Stimulated activated naive B cell treated with anti-CD40 and anti-IgM and Interleukin-4, amounts not matched to agents 10 μg/mL and 1 μg/mL and 100 μg/mL, for 72 hours (primary cell): ENCODE results near the gene L2HGDH.
A peak's percentile ranks its signal among the peaks of the same experiment; 100 is the strongest.
"Not testable (repeated sequence)": the region's sequence is repeated elsewhere in the genome, so short reads cannot be mapped to it uniquely, and the experiment has no call there.

Experiments
- ATAC-seq, 2 donors: fragments of 150-1000 bp; cut with Tn5 transposase; replicated peaks; 2 replicates each; pipeline ENCODE4 v1.10.0; 2021; ENCODE audit warnings: moderate library complexity in 1 of 2
- DNase-seq: peaks from one replicate; pipeline ENCODE4 v3.0.0; 2021
- H3K27ac Mint-ChIP-seq: one replicate; pipeline ENCODE4 v1.8.0; 2022; ENCODE audit warnings: mild to moderate bottlenecking, mixed read lengths
- H3K27me3 Mint-ChIP-seq, 2 donors: one replicate each; pipeline ENCODE4 v1.8.0; 2022; ENCODE audit warnings: mixed read lengths in 2 of 2
- H3K36me3 Mint-ChIP-seq, 2 donors: one replicate each; pipeline ENCODE4 v1.8.0; 2022; ENCODE audit warnings: mixed read lengths in 2 of 2, mild to moderate bottlenecking in 1 of 2
- H3K4me1 Mint-ChIP-seq, 2 donors: one replicate each; pipeline ENCODE4 v1.8.0; 2022; ENCODE audit warnings: mixed read lengths in 2 of 2, mild to moderate bottlenecking in 1 of 2
- H3K4me3 Mint-ChIP-seq, 2 donors: one replicate each; pipeline ENCODE4 v1.8.0; 2022; ENCODE audit warnings: mild to moderate bottlenecking in 2 of 2, mixed read lengths in 2 of 2, moderate library complexity in 1 of 2
- H3K9me3 Mint-ChIP-seq, 2 donors: one replicate each; pipeline ENCODE4 v1.8.0; 2022; ENCODE audit warnings: mixed read lengths in 2 of 2, mild to moderate bottlenecking in 1 of 2

L2HGDH gene

DNA sequence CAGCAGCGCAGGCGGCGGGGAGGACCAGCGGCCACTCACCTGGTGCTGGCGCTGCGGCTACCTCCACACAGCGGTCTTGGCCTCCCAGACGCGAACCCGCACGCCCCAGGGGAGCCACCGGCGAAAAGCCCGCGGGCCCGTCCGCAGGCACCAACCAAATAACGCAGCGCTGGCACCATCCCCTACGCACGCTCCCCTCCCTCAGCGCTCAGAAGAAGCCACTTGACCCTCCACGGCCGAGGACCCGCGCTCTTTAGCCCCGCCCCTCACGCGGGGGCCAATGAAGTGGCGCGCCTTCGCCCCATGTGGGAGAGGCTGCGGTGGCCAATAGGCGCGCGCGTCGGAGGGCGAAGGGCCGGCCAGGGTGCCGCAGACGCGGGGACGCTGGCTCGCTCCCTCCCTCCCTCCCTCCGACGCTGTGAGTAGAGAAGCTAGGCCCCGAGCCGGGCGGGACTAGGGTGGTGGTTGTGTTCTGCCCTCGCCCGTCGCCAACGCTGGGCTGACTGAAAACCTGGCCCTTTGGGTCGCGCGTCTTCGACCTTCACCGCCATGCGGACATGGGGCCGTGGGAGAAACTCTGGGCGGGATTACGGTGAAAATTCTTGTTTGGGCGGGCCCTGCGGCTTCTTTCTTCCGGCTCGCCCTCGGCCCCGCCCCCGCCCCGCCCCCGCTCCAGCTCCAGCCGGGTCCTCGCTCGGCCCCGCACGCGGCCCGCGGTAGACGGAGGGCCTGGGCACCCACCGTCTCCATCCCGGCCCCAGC, at the start of gene L2HGDH, which contains the start of gene DMAC2L:
TSS of gene L2HGDH (minus strand) at position 258 of the 762 bp plus-strand sequence. CDS start at position 179, 79 bp downstream.
TSS of gene DMAC2L (plus strand) at position 353 of the 762 bp plus-strand sequence. CDS start 9,164 bp downstream, outside the sequence.
- Mint-ChIP-seq H3K36me3 (peaks cover 25 to 26% of the 10 kb centered on the region in 2 donors), H3K27ac (peak within 1 kb of the TSS; percentile 96), H3K4me1 (peaks cover 10 to 30% of the 10 kb centered on the region in 2 donors), H3K27me3 (no peaks in the 10 kb centered on the region), H3K4me3 (peak within 1 kb of the TSS; percentile 92 to 97), H3K9me3 (peaks cover 0 to 4% of the 10 kb centered on the region in 2 donors)
- peak; percentile 93 to 94 for ATAC-seq
- DNase-seq, result peak; percentile 93

DNA sequence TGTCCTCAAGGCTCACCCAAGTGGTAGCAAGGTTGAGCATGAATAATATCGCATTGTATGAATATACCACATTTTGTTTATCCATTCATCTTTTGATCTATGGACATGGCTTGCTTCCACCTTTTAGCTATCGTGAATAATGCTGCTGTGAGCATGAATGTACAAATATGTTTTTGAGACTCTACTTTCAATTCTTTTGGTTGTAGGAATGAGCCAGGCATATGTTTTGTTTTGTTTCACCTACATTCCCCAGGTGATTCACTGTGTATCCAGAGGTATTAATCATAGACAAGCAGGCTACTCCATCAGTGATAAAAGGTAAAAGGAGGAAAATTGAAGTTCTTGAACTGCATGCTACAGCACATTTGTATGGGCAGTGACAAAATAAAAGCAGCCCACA, 48.8 kb upstream of the L2HGDH start:
- Mint-ChIP-seq H3K9me3 (peaks cover 0 to 4% of the 10 kb centered on the region in 2 donors), H3K27ac (no peak overlapping the region)

DNA sequence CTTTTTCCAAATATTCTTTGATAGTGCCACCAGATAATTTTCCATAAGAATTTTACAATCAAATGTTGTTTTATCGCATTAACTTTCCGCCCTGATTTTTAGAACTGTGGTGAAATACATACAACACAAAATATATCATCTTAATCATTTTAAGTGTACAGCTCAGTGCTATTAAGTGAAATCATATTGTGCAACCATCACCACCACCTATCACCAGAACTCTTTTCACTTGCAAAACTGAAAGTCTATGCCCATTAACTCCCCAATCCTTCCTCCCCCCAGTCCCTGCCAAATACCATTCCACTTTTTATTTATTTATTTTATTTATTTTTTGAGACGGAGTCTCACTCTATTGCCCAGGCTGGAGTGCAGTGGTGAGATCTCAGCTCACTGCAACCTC, 48.1 kb upstream of the L2HGDH start:
- Mint-ChIP-seq H3K4me3 (no peak overlapping the region), H3K4me1 (peaks cover 15 to 17% of the 10 kb centered on the region in 2 donors), H3K27ac (no peak overlapping the region), H3K9me3 (peaks cover 0 to 4% of the 10 kb centered on the region in 2 donors), H3K27me3 (no peaks in the 10 kb centered on the region), H3K36me3 (peaks cover 33 to 36% of the 10 kb centered on the region in 2 donors)
- DNase-seq (no peak), ATAC-seq (no peak)

More for the DNA sequence above, 48.8 kb upstream of the L2HGDH start:
- Mint-ChIP-seq H3K4me3 (no peak overlapping the region), H3K27me3 (no peaks in the 10 kb centered on the region), H3K36me3 (peaks cover 29 to 31% of the 10 kb centered on the region in 2 donors), H3K4me1 (peaks cover 15 to 17% of the 10 kb centered on the region in 2 donors)
- DNase-seq, result no peak
- no peak for ATAC-seq

DNA sequence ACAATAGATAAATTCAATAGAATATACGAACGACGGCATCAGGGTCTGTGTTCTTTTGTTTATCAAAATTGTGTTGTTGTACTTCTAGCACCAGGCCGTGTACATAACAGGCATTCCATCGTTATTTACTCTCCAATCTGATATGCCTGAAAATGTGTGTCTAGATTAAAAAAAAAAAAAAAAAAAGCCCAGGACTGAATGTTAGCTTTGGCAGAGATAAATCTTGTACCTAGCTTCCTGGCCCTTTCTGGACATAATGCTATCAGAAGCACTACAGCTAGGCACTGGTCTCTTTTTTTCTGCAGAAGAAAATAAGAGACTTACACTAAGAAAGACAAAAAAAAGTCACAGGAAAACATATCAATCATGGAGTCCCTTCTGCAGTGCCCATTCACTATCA, 47.6 kb upstream of the L2HGDH start:
- H3K9me3 Mint-ChIP-seq, result peaks cover 0 to 4% of the 10 kb centered on the region in 2 donors
- peaks cover 33 to 36% of the 10 kb centered on the region in 2 donors for H3K36me3 Mint-ChIP-seq
- no peak overlapping the region for H3K27ac Mint-ChIP-seq
- no peak for ATAC-seq
- no peak for DNase-seq
- H3K4me3 Mint-ChIP-seq, result no peak overlapping the region
- no peaks in the 10 kb centered on the region for H3K27me3 Mint-ChIP-seq
- peaks cover 15 to 17% of the 10 kb centered on the region in 2 donors for H3K4me1 Mint-ChIP-seq

DNA sequence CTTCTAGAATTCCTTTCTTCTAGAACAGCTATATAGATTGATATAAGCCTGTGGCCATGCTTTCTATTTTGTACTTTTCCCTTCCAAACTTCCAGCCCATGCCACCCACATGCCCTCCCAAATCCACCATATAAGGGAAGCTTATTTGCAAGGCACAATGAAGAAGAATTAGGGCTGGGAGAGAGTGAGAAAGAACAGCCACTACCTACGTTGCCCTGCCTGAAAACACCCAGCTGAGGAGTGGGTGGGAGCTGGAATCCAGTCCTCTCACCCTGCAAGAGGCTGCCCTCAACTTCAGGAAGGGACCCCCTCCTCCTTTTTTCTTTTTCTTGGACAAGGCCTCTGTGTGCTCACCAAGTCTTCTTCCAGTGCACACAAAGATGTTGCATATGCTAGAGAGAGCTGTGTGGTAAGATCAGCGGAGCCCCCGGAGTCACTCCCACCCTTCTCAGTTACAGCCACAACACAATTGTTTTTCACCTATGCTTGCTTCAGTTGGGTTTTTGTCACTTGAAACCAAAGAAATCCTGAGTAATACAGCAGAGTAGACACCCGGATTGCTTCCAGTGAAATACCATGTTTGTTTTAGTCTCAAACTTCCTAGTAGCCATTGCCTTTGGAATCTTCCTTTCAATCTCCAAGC, 45.8 kb upstream of the L2HGDH start:
- Mint-ChIP-seq H3K36me3 (peaks cover 35 to 39% of the 10 kb centered on the region in 2 donors), H3K9me3 (peaks cover 0 to 4% of the 10 kb centered on the region in 2 donors), H3K27me3 (no peaks in the 10 kb centered on the region), H3K4me3 (no peak overlapping the region), H3K27ac (peak overlapping the region; percentile 43), H3K4me1 (peaks cover 5 to 7% of the 10 kb centered on the region in 2 donors)
- ATAC-seq, result no peak
- DNase-seq, result no peak

DNA sequence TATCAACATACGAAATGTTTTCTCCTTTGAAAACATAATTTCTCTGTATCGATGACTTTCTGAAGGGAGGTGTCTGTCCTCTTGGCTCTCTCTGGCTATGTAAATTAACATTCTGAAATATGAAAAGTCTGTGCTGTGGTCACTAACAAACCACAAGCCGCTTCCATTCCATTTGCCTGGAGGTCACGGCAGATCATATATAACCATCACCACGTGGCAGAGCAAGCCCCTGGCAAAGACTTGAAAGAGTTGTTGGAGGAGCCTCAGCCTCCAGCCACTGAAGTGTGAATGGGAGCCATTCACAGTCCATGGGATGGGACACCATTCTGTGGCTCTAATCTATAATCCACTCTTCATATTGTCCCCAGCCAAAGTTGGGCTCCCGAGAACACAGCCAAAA, 45.1 kb upstream of the L2HGDH start:
- H3K9me3 Mint-ChIP-seq, result no peaks in the 10 kb centered on the region
- ATAC-seq (no peak), DNase-seq (no peak)
- no peak overlapping the region for H3K27ac Mint-ChIP-seq
- H3K36me3 Mint-ChIP-seq, result peaks cover 31 to 33% of the 10 kb centered on the region in 2 donors
- H3K4me1 Mint-ChIP-seq, result peaks cover 1 to 4% of the 10 kb centered on the region in 2 donors
- H3K27me3 Mint-ChIP-seq, result no peaks in the 10 kb centered on the region
- no peak overlapping the region for H3K4me3 Mint-ChIP-seq

DNA sequence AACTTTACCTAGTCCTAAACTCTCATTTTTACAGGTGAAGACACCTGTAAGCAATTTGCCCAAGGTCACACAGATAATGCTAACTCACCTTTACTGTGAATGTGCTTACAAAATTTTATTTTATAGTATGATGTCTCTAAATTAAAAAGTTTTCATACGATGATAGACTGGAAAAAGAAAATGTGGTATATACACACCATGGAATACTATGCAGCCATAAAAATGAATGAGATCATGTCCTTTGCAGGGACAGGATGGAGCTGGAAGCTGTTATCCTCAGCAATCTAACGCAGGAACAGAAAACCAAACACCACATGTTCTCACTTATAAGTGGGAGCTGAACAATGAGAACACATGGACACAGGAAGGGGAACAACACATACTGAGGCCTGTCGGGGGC, 44.3 kb upstream of the L2HGDH start:
- not testable (repeated sequence) for H3K4me1 Mint-ChIP-seq, DNase-seq, H3K27ac Mint-ChIP-seq, H3K27me3 Mint-ChIP-seq, H3K9me3 Mint-ChIP-seq, ATAC-seq, H3K4me3 Mint-ChIP-seq
- H3K36me3 Mint-ChIP-seq, result peaks cover 31 to 33% of the 10 kb centered on the region in 2 donors

DNA sequence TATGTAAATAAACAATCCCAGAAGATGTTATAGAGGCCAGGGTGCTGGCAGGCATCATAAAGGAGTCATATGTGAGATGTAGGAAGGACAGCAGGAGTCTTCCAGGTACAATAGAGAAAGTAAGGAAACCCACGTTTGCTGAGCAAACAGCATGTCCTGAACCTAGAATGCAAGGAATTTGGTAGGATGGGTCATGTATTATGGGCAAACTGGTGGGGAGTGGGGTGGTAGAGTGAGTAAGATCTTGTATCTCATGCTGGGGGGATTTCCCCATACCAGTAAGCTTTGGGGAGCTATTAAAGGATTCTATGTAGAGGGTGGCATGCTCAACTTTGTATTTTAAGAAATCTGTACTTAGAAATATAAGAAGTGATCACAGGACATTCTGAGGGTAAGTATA, 43.7 kb upstream of the L2HGDH start:
- peaks cover 31 to 37% of the 10 kb centered on the region in 2 donors for H3K36me3 Mint-ChIP-seq
- H3K9me3 Mint-ChIP-seq, result no peaks in the 10 kb centered on the region
- peaks cover 1 to 4% of the 10 kb centered on the region in 2 donors for H3K4me1 Mint-ChIP-seq
- no peak overlapping the region for H3K4me3 Mint-ChIP-seq
- no peak overlapping the region for H3K27ac Mint-ChIP-seq
- ATAC-seq (no peak), DNase-seq (no peak)
- no peaks in the 10 kb centered on the region for H3K27me3 Mint-ChIP-seq

DNA sequence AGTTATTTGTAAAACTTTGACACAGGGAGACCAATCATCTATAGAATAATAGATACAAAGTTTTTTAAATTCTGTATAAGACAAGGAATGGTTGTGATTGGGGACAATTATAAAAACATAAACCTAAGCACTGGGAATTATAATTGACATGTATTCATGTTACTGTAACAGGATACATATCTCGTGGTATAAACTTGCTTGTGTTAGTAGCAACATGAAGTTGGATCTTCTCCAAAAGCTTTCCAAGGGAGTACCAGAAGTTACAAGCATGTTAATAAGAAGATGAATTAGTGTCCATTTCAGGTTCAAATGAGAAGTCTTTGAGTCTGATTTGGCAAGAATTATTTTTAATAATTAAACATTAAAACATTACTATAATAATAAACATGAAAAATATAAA, 42.5 kb upstream of the L2HGDH start:
- no peaks in the 10 kb centered on the region for H3K27me3 Mint-ChIP-seq
- ATAC-seq (no peak), DNase-seq (no peak)
- H3K4me3 Mint-ChIP-seq, result no peak overlapping the region
- H3K36me3 Mint-ChIP-seq, result peaks cover 31 to 37% of the 10 kb centered on the region in 2 donors
- H3K9me3 Mint-ChIP-seq, result no peaks in the 10 kb centered on the region
- peaks cover 0 to 4% of the 10 kb centered on the region in 2 donors for H3K4me1 Mint-ChIP-seq
- no peak overlapping the region for H3K27ac Mint-ChIP-seq

DNA sequence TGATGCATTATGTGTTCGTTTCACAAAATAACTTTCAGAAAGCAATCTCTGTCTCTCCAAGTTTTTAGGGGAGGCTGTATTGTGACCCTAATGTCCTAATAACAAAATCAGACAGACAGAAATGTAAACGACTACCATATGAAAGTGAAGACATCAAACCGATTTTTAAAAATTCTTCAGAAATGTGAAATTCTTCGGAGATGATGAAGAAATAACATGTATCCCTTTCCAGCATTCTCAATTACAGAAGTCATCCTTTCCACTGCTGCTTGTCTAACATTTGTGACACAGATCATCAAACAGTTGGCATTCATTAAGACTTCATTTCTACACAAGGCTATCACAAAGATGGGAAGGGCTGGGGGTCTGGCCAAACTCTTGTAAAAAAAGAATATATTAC, 41.1 kb upstream of the L2HGDH start:
- no peak overlapping the region for H3K4me3 Mint-ChIP-seq
- no peaks in the 10 kb centered on the region for H3K27me3 Mint-ChIP-seq
- peaks cover 23 to 34% of the 10 kb centered on the region in 2 donors for H3K36me3 Mint-ChIP-seq
- peaks cover 0 to 4% of the 10 kb centered on the region in 2 donors for H3K4me1 Mint-ChIP-seq
- no peak overlapping the region for H3K27ac Mint-ChIP-seq
- H3K9me3 Mint-ChIP-seq, result no peaks in the 10 kb centered on the region
- no peak for DNase-seq
- no peak for ATAC-seq

DNA sequence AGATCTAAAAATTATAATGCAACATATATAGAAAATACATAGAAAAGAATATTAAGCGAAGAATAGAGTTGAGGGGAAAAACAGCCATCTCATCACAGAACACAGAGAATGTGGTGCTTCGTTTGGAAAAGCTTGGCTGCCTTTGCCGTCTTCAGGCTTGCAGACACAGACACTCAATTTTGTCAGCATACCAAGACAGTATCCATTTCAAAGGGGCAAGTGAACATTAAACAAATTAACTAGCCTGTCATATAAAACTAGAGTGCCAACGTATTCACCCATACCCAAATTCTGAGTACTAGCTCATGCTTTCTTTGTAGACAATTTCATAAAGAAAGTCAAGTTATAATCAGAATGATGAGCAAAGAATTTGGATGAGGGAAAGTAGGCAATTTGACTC, 40.6 kb upstream of the L2HGDH start:
- H3K9me3 Mint-ChIP-seq, result no peaks in the 10 kb centered on the region
- H3K4me1 Mint-ChIP-seq, result peaks cover 0 to 4% of the 10 kb centered on the region in 2 donors
- ATAC-seq (no peak), DNase-seq (no peak)
- H3K27me3 Mint-ChIP-seq, result no peaks in the 10 kb centered on the region
- H3K27ac Mint-ChIP-seq, result no peak overlapping the region
- H3K36me3 Mint-ChIP-seq, result peaks cover 18 to 28% of the 10 kb centered on the region in 2 donors
- no peak overlapping the region for H3K4me3 Mint-ChIP-seq

DNA sequence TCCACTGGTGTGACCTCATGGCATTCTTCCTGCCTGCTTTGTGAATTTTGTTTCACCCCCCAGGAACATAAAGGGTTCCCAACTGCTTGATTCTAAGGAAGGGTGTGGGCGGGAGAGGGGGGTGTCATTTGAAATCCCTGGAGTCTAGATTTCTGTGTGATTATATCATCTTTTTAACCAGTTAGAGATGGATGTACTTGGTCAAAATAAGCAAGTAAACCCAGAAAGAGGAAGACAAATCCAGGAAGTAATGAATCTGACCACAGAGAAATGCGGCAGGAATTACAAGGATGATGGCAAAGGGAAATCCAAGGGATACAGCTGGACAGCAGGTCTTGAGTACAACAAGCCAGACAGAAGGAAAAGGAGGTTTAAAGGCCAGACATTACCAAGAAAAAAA, 38.9 kb upstream of the L2HGDH start:
- H3K4me1 Mint-ChIP-seq, result peaks cover 3 to 4% of the 10 kb centered on the region in 2 donors

DNA sequence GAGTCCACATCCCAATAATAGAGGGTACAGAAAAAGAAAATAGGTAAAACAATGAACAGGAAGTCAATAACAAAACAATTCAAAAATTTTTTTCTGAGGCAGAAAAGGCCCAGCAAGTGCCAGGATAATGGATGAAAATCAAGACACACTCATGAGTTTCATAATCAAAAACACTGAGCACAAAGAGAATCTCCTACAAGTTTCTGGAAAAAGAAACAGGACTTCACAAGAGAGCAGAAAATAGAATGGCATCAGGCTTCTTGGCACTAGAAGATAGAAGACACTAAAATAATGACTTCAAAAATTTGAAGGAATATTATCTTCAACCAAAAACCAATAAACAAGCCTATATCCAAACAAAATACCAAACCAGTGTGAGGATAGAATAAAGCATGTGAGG, 36.9 kb upstream of the L2HGDH start:
- Mint-ChIP-seq H3K27ac (no peak overlapping the region), H3K9me3 (no peaks in the 10 kb centered on the region), H3K4me3 (no peak overlapping the region), H3K36me3 (peaks cover 0 to 9% of the 10 kb centered on the region in 2 donors), H3K4me1 (peaks cover 11 to 12% of the 10 kb centered on the region in 2 donors), H3K27me3 (no peaks in the 10 kb centered on the region)
- DNase-seq (no peak), ATAC-seq (no peak)

More for the DNA sequence above, 38.9 kb upstream of the L2HGDH start:
- no peaks in the 10 kb centered on the region for H3K9me3 Mint-ChIP-seq
- DNase-seq (no peak), ATAC-seq (no peak)
- no peak overlapping the region for H3K27ac Mint-ChIP-seq
- H3K27me3 Mint-ChIP-seq, result no peaks in the 10 kb centered on the region
- H3K4me3 Mint-ChIP-seq, result no peak overlapping the region
- peaks cover 7 to 14% of the 10 kb centered on the region in 2 donors for H3K36me3 Mint-ChIP-seq

DNA sequence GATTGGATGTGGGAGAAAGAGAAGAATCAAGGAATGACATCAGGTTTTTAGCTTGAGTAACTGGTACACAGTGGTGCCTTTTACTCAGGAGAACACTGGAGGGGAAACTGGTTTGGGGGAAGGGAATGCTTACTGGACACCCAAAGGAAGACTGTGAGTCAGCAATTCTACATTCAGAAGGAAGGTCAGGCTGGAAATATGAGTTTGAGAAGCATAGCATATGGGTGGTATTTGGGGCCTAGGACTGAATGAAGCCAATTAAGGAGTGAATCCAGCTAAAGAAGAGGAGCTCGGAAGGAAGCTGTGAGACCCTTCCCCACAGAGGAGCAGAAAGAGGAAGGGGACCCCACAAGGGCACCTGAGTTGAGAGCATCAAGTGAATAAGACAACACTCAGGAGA, 35.5 kb upstream of the L2HGDH start:
- DNase-seq, result no peak
- Mint-ChIP-seq H3K4me3 (no peak overlapping the region), H3K4me1 (peaks cover 21 to 26% of the 10 kb centered on the region in 2 donors), H3K36me3 (peaks cover 0 to 11% of the 10 kb centered on the region in 2 donors), H3K27ac (no peak overlapping the region), H3K27me3 (no peaks in the 10 kb centered on the region), H3K9me3 (no peaks in the 10 kb centered on the region)
- no peak for ATAC-seq
